ENCODE measurements around the gene NME3. TPM values are rescaled to one million over a fixed set of nuclear protein-coding genes. Genes with fewer than 3 reads are reported as not detected.

NME3 gene
- total and polyA plus RNA-seq, 2 donors (not counting 3 experiments of a cell fraction or from before 2014, with no cell fraction given), result 38.2 to 74.4 TPM

DNA sequence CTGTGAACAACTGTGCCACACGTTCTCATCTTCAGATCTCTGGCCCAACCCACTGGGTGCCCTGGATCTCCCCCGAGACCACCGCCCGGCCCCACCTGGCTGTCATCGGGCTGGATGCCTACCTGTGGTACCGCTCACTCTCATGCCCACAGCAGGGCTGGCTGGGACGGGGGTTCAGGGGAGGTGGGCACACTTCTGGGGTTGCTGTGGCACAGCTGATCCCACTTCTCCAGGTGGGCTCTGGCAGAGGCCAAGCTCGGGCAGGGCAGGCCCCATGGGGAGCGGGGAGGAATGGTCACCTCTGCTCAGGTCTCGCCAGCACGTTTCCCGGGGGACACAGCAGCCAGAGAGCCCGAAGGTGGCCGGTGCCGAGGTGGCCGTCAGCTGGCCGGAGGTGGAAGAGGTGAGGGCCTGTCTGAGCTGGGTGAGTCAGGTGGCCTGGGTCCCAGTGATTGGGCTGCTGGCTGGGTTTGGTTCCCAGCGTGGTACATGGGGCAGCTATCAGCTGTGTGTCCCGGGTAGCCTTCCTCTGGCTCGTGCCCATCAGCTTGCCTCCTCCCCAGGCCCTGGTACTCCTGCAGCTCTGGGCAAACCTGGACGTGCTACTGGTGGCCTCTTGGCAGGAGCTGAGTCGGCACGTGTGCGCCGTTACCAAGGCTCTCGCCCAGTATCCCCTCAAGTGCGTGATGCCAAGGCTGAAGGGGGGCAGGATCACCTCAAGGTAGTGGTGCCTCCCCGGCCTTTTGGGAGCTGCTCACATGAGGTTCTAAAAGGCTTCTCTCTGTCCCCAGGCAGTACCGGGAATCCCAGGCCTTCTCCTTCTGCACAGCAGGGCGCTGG is 3.9 kb upstream of the NME3 start:
- Histone ChIP-seq H3K9me3 (replicated peaks; ENCODE audit: control insufficient read depth, insufficient read depth, low read length) (no peaks in the 10 kb centered on the region), H3K27me3 (ENCODE audit: control insufficient read depth in 2 of 2, insufficient read depth in 2 of 2, low read length in 2 of 2) (no peaks in the 10 kb centered on the region), H4K20me1 (replicated peaks; ENCODE audit: control insufficient read depth, extremely low read depth, insufficient read depth, low read length) (no peaks in the 10 kb centered on the region), H3K4me3 (replicated peaks in 1 of 3; ENCODE audit: insufficient read depth in 1 of 3, low read depth in 1 of 3, low read length in 3 of 3) (no peak overlapping the region), H3K9me1 (replicated peaks; ENCODE audit: control insufficient read depth, extremely low read depth, insufficient read depth, low read length) (no peaks in the 10 kb centered on the region), H3K4me2 (ENCODE audit: insufficient read depth, low read length) (no peak overlapping the region), H3K36me3 (ENCODE audit: control insufficient read depth in 2 of 2, extremely low read depth in 1 of 2, insufficient read depth in 2 of 2, low read length in 2 of 2) (peaks cover 0 to 41% of the 10 kb centered on the region in 2 experiments), H3K79me2 (ENCODE audit: control insufficient read depth, insufficient read depth, low read length) (peaks cover 17% of the 10 kb centered on the region), H3K27ac (ENCODE audit: insufficient read depth, low read depth, low read length) (no peak overlapping the region), H2AFZ (ENCODE audit: low read depth, low read length) (no peak overlapping the region), H3K4me1 (ENCODE audit: control insufficient read depth, extremely low read depth, insufficient read depth, low read length) (peaks cover 16% of the 10 kb centered on the region), H3K9ac (replicated peaks; ENCODE audit: extremely low read depth, insufficient read depth, low read length) (no peak overlapping the region)
- TF ChIP-seq MYC (IDR thresholded peaks at IDR 0.05; ENCODE audit: low read depth, low read length) (no peak), GATA2 (IDR thresholded peaks at IDR 0.05; ENCODE audit: insufficient read depth, insufficient read length, low read depth, low read length) (no peak), POLR2A (IDR thresholded peaks at IDR 0.05; ENCODE audit: low read depth, low read length) (no peak)
- POLR2A ChIA-PET, result interaction anchor here (1.4 kb wide), 1 partner anchor 7 kb away, joined by 6 read pairs; the partner anchor contains the start of genes NUBP2 and SPSB3
- BruUV-seq (replicated peaks), result no TSS peak
- FAIRE-seq (no peak), DNase-seq (ENCODE audit: low read depth, low spot score) (no peak)
- intact Hi-C loops (cut with micrococcal nuclease), result no loop called here
- CTCF ChIA-PET, result no interaction called here
- dilution Hi-C loops (cut with MboI; ENCODE audit: extremely low pct_ligation_motif_present, low sequenced_read_pairs), result no loop called here

DNA sequence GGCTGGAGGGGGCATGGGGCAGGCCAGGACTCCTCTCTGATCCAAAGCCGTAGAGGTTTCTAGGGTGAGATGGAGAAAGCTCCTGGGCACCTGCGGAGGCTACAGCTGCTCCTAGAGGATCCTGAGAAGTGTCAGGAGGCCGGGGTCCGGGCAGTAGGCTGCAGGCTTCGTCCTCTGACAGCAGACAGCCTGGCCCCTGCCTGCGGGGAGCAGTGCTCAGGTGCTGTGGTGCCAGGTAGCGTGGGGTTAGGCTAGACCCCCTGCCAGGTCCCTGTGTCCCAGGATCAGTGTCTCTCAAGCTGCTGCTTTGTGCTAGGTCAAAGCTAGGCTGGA is 3.1 kb upstream of the NME3 start:
- dilution Hi-C loops (cut with MboI; ENCODE audit: extremely low pct_ligation_motif_present, low sequenced_read_pairs) (no loop called here), intact Hi-C loops (cut with micrococcal nuclease) (no loop called here)
- Histone ChIP-seq H3K27me3 (ENCODE audit: control insufficient read depth in 2 of 2, insufficient read depth in 2 of 2, low read length in 2 of 2) (no peaks in the 10 kb centered on the region), H3K9ac (replicated peaks; ENCODE audit: extremely low read depth, insufficient read depth, low read length) (no peak overlapping the region), H3K9me3 (replicated peaks; ENCODE audit: control insufficient read depth, insufficient read depth, low read length) (no peaks in the 10 kb centered on the region), H4K20me1 (replicated peaks; ENCODE audit: control insufficient read depth, extremely low read depth, insufficient read depth, low read length) (no peaks in the 10 kb centered on the region), H3K4me1 (ENCODE audit: control insufficient read depth, extremely low read depth, insufficient read depth, low read length) (peaks cover 19% of the 10 kb centered on the region), H2AFZ (ENCODE audit: low read depth, low read length) (no peak overlapping the region), H3K9me1 (replicated peaks; ENCODE audit: control insufficient read depth, extremely low read depth, insufficient read depth, low read length) (no peaks in the 10 kb centered on the region), H3K36me3 (ENCODE audit: control insufficient read depth in 2 of 2, extremely low read depth in 1 of 2, insufficient read depth in 2 of 2, low read length in 2 of 2) (peaks cover 0 to 34% of the 10 kb centered on the region in 2 experiments), H3K4me2 (ENCODE audit: insufficient read depth, low read length) (peak overlapping the region; percentile 45), H3K79me2 (ENCODE audit: control insufficient read depth, insufficient read depth, low read length) (peaks cover 17% of the 10 kb centered on the region), H3K27ac (ENCODE audit: insufficient read depth, low read depth, low read length) (no peak overlapping the region), H3K4me3 (replicated peaks in 1 of 3; ENCODE audit: insufficient read depth in 1 of 3, low read depth in 1 of 3, low read length in 3 of 3) (peak overlapping the region in 2 of 3 experiments; percentile 54 to 83)
- POLR2A ChIA-PET, result interaction anchor here (1.4 kb wide), 1 partner anchor 8 kb away, joined by 6 read pairs; the partner anchor contains the start of genes NUBP2 and SPSB3
- no TSS peak for BruUV-seq (replicated peaks)
- DNase-seq (ENCODE audit: low read depth, low spot score) (no peak), FAIRE-seq (no peak)
- CTCF ChIA-PET, result interaction anchor here (1.1 to 2.0 kb wide), 2 partner anchors 8 to 49 kb away, joined by 9 to 16 read pairs; partner anchors contain the start of genes NUBP2 and SPSB3
- TF ChIP-seq, protein P1, sequence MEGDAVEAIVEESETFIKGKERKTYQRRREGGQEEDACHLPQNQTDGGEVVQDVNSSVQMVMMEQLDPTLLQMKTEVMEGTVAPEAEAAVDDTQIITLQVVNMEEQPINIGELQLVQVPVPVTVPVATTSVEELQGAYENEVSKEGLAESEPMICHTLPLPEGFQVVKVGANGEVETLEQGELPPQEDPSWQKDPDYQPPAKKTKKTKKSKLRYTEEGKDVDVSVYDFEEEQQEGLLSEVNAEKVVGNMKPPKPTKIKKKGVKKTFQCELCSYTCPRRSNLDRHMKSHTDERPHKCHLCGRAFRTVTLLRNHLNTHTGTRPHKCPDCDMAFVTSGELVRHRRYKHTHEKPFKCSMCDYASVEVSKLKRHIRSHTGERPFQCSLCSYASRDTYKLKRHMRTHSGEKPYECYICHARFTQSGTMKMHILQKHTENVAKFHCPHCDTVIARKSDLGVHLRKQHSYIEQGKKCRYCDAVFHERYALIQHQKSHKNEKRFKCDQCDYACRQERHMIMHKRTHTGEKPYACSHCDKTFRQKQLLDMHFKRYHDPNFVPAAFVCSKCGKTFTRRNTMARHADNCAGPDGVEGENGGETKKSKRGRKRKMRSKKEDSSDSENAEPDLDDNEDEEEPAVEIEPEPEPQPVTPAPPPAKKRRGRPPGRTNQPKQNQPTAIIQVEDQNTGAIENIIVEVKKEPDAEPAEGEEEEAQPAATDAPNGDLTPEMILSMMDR (IDR thresholded peaks at IDR 0.05; ENCODE audit: extremely low read depth in 1 of 2, insufficient read depth in 1 of 2, low read depth in 1 of 2, low read length in 2 of 2), result no peak
- no peak for TF ChIP-seq MYC (IDR thresholded peaks at IDR 0.05; ENCODE audit: low read depth, low read length)
- TF ChIP-seq FOS (IDR thresholded peaks at IDR 0.05; ENCODE audit: borderline replicate concordance, insufficient read depth, low read length), result no peak
- no peak for TF ChIP-seq POLR2AphosphoS5 (IDR thresholded peaks at IDR 0.05; ENCODE audit: insufficient read depth, low read depth, low read length)
- TF ChIP-seq GATA2 (IDR thresholded peaks at IDR 0.05; ENCODE audit: insufficient read depth, insufficient read length, low read depth, low read length), result no peak
- TF ChIP-seq, protein P2, sequence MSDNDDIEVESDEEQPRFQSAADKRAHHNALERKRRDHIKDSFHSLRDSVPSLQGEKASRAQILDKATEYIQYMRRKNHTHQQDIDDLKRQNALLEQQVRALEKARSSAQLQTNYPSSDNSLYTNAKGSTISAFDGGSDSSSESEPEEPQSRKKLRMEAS (IDR thresholded peaks at IDR 0.05; ENCODE audit: insufficient read depth, insufficient read length), result no peak
- TF ChIP-seq EZH2 (IDR thresholded peaks at IDR 0.05; ENCODE audit: borderline replicate concordance, low read depth, low read length, severe bottlenecking), result no peak
- no peak for TF ChIP-seq POLR2A (IDR thresholded peaks at IDR 0.05; ENCODE audit: low read depth, low read length)
- TF ChIP-seq JUN (IDR thresholded peaks at IDR 0.05; ENCODE audit: borderline replicate concordance, insufficient read depth, insufficient read length, low read depth), result no peak

All from endothelial cell of umbilical vein (primary cell).